Measurements from ENCODE around the gene MTTP.

The MTTP gene

GRCh38 chr4:99593781-99594641 is 19.4 kb downstream of the MTTP start:
- no peak for DNase-seq

- no peak for DNase-seq
These were observed 20.2 kb downstream of the MTTP start for GRCh38 chr4:99594818-99595217.

- no peak for DNase-seq
These were observed 32.1 kb downstream of the MTTP start for GRCh38 chr4:99606716-99607115.

GRCh38 chr4:99608417-99608816 is 33.8 kb downstream of the MTTP start:
- DNase-seq = no peak

- DNase-seq = no peak
These were observed 36.1 kb downstream of the MTTP start for GRCh38 chr4:99610605-99611175.

- no peak for DNase-seq
These were observed 37.7 kb downstream of the MTTP start for GRCh38 chr4:99612281-99612680.

GRCh38 chr4:99612704-99613103 is 38.1 kb downstream of the MTTP start:
- no peak for DNase-seq

GRCh38 chr4:99614491-99614890 is 39.9 kb downstream of the MTTP start:
- DNase-seq = no peak

- DNase-seq = no peak
These were observed 40.7 kb downstream of the MTTP start for GRCh38 chr4:99615170-99615820.

- DNase-seq = no peak
These were observed 42.8 kb downstream of the MTTP start for GRCh38 chr4:99617374-99617773.

GRCh38 chr4:99622341-99622740 is 47.7 kb downstream of the MTTP start:
- no peak for DNase-seq

- no peak for DNase-seq
These were observed 49.6 kb downstream of the MTTP start for GRCh38 chr4:99624141-99624719.

GRCh38 chr4:99625369-99625768 is 50.7 kb downstream of the MTTP start:
- no peak for DNase-seq

GRCh38 chr4:99628040-99628439 is 53.4 kb downstream of the MTTP start:
- no peak for DNase-seq

GRCh38 chr4:99629962-99630554 is 55.4 kb downstream of the MTTP start:
- no peak for DNase-seq

GRCh38 chr4:99630857-99631360 is 56.3 kb downstream of the MTTP start:
- no peak for DNase-seq

- DNase-seq = no peak
These were observed 59.1 kb downstream of the MTTP start for GRCh38 chr4:99633772-99634171.

- no peak for DNase-seq
These were observed 60.2 kb downstream of the MTTP start for GRCh38 chr4:99634742-99635360.

GRCh38 chr4:99635601-99636000 is 61.0 kb downstream of the MTTP start:
- no peak for DNase-seq

- no peak for DNase-seq
These were observed 61.8 kb downstream of the MTTP start for GRCh38 chr4:99636422-99636821.

- DNase-seq = no peak
These were observed 62.5 kb downstream of the MTTP start for GRCh38 chr4:99637174-99637573.

- no peak for DNase-seq
These were observed 66.1 kb downstream of the MTTP start for GRCh38 chr4:99640676-99641075.
